Kasumi-1 (cell line): ENCODE results near the gene DNER.
"Not testable (repeated sequence)": the region's sequence is repeated elsewhere in the genome, so short reads cannot be mapped to it uniquely, and the experiment has no call there.

ENCODE experiments used
- DNase-seq, 2 experiments: peaks; one replicate each; lab custom pipeline; 2025; lab: John Stamatoyannopoulos, UW

The DNER gene

DNA sequence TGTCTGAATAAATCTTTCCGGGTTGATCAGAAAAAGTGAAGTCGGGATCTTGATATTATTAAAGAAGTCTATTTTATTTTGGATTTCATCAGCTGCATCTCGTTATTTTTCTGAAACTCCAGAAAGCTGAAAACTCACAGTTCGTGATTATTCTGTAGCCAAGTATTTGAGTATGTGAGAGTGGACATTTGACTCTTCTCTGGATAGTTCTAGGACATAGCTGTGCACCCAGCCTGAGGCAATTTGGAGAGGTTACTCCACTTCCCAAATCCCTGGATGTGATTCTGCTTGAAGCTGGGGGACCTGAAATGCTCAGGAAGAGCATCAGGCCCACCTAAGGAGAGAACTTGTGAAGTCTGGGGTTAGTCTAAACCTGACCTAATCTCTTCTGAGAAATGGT, 325.6 kb downstream of the DNER start:
- no peak for DNase-seq

DNA sequence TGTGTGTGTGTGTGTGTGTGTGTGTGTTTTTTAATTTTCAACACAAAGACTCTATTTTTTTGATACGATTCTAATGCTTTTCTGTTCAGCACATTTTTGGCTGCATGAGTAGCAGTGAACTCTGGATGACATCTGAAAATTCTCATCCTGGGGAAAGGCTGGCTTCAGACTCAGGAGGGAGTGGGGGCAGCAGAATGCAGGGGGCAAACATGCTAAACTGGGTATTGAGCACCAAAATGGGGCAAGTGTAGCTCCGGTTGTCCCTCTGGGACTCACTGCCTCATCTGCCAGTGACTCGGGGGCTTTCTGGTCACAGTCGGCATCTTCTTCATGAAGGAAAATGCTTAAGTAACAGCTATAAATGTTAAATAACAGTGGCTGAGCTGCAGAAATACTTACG, 326.5 kb downstream of the DNER start:
- DNase-seq, result no peak

GRCh38 chr2:229380101-229380625, 334.2 kb downstream of the DNER start:
- no peak for DNase-seq

- no peak for DNase-seq
These were observed 336.0 kb downstream of the DNER start for GRCh38 chr2:229378386-229378785.

GRCh38 chr2:229376866-229377265, 337.5 kb downstream of the DNER start:
- DNase-seq, result no peak

- no peak for DNase-seq
These were observed 339.1 kb downstream of the DNER start for GRCh38 chr2:229375251-229375650.

DNA sequence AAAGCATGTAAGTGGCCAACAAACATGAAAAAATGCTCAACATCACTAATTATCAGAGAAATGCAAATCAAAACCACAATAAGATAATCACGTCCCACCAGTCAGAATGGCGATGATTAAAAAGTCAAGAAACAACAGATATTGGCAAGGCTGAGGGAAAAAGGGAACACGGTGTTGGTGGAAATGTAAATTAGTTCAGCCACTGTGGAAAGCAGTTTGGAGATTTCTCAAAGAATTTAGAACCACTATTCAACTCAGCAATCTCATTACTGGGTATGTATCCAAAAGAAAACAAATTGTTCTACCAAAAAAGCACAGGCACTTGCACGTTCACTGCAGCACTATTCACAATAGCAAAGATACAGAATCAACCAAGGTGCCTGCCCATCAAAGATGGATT, 341.0 kb downstream of the DNER start:
- DNase-seq, result not testable (repeated sequence)

- DNase-seq, result no peak
These were observed 342.1 kb downstream of the DNER start for GRCh38 chr2:229372207-229372606.

GRCh38 chr2:229371086-229371485, 343.3 kb downstream of the DNER start:
- DNase-seq, result no peak

GRCh38 chr2:229370509-229370908, 343.8 kb downstream of the DNER start:
- DNase-seq, result no peak

DNA sequence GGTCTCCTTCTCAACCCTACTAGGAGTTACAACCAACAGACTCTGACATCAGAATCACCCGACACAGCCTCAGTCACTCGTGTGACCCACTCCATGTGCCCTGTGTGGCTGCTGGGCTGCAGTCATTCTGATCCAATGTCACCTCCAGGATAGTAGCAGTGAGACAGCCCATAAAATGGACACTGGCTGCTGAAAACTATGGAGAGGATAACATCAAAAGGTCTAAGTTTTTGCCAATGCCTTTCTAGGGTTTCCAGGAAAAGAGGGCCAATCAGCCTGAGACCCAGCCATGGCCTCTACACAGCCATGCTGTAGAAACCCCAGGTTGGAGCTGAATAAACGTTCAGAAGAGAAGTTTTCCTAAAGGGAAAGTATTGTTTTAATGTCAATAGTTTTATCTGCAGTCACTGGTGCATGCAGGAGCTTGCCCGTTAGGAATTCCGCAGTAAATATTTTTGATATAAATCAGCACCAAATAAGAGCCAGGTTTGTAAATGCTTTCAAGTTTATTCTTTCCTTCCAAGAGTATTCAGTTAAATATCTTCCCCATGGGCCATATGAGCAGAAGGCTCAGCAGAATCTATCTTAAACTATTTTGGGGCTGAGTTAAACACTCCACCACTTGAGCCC, 351.1 kb downstream of the DNER start:
- no peak for DNase-seq

- no peak for DNase-seq
These were observed 363.5 kb downstream of the DNER start for GRCh38 chr2:229350883-229351282.

DNA sequence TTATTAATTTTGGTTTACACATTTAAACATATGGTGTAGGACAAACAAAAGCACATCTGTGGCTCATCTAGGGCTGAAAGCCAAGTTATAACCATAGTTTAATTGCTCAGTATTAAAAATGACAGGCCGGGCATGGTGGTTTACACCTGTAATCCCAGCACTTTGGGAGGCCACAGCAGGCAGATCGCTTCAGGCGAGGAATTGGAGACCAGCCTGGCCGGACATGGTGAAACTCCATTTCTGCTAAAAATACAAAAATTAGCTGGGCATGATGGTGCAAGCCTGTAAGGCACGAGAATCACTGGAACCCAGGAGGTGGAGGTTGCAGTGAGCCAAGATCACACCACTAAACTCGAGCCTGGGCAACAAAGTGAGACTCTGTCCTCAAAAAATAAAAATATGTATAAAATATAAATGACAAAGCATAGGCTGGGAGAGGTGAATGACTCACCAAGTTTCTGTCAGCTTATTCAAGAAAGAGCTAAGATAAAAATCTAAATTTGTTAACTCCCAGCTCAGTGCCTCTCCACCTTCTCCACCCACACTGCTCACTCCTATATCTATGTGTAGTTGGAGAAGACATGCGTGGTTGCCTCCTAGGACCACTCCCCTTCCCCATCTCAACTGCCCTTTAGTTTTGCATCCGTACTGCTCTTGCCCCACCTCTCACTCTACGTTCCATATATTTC, 364.1 kb downstream of the DNER start:
- no peak for DNase-seq

DNA sequence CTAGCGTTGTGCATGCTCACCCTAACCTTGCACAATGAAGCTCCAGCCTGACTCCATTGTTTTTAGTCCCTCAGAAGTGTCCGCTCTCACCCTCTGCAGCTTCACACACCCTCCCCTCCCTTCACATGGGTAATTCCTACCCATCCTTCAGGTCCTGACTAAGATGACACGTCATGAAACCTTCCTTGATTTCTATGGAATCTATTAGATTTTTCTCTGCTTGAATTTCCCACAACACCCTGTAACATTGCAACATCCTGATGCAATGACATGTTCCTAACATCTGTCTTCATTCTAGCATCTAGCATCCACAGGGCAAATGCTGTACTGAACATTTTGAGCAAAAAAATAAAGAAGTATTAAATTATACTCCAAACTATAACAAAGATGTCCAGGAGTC, 366.2 kb downstream of the DNER start:
- no peak for DNase-seq

- DNase-seq, result no peak
These were observed 367.4 kb downstream of the DNER start for GRCh38 chr2:229346816-229347540.

DNA sequence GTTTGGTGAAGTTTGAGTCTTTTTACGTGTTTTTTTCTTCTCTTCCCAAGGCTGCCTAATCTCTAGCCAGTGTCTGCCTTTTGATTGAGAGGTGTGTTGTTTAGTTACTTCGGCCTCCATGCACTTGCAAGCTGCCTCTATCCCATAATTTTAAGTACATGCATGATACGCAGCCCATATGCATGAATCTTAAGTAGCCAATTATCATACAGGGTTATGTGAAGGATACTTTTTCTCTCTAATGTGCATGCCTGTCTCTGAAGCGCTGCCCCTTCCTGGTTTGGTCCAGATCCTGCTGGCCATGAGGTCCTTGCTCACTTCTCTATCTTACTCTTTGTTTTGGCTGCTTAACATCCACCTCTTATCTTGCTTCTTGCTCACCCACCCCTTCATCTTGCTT, 369.4 kb downstream of the DNER start:
- DNase-seq, result no peak

- no peak for DNase-seq
These were observed 370.2 kb downstream of the DNER start for GRCh38 chr2:229344151-229344551.

GRCh38 chr2:229343661-229344060, 370.7 kb downstream of the DNER start:
- no peak for DNase-seq

DNA sequence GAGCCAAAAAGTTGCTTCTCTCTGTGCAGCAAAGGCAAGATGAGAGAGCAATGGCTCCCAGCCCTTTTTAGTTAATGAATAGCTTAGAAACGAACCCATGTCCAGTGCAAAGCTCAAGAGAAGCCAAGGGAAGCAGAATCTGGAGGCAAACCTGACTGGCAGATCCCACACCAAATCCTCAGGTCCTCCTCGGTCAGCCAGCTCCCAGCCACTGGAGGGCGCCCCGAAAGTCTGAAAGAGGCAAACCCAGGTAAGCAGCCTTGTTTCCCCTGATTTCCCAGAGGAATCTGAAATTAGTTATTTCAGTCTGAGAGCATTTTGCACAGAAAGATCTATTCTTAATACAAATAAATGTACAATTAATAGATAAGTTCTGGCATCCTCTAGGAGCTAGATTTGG, 372.0 kb downstream of the DNER start:
- DNase-seq, result peak; percentile 0

- no peak for DNase-seq
These were observed 374.1 kb downstream of the DNER start for GRCh38 chr2:229340086-229340760.

DNA sequence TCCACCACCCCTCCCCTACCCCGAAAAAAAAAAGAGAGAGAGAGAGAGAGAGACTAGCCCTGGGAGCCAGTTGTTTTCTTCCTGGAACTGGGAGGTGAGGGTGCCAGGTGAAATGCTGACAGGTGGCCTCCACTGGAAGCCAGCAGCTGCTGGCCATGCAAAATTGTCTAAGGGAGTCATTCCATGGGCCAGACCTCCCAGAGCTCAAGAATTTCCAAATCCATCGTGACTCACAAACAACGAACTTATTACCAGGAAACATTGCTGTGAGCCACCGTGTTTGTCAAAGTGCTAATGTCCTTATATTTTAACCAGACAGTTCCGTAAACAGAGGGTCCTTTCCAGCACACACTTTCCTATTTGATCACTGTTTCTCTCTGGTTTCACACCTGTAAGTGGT, 374.7 kb downstream of the DNER start:
- no peak for DNase-seq

DNA sequence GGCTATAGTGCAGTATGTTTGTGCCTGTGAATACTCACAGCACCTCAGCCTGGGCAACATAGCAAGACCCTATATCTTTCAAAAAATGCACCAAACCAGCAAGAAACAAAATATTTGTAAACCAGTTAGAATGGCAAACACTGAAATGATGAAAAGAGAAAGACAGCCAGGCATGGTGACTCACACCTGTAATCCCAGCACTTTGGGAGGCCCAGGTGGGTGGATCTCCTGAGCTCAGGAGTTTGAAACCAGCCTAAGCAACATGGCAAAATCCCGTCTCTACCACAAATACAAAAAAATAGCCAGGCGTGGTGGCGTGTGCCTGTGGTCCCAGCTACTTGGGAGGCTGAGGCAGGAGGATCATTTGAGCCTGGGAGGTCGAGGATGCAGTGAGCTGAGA, 375.2 kb downstream of the DNER start:
- DNase-seq, result not testable (repeated sequence)
